HCT116 (cell line): ENCODE data around the gene PPP2R5D. TPM values are rescaled to one million over a fixed set of nuclear protein-coding genes. Genes with fewer than 3 reads are reported as not detected.

Source experiments
- ATAC-seq: fragments of 200-7000 bp; cut with Tn5 transposase; 2 replicates; pipeline ENCODE4 v1.9.1; 2020; ENCODE audit warnings: mild to moderate bottlenecking, moderate library complexity
- BruUV-seq: library from RNA; stranded (reverse); fragments of 400-500 nt; replicated peaks from 2 replicates; lab custom pipeline; 2021; lab: Mats Ljungman, UMichigan
- CTCF ChIA-PET: fragments of 300-600 bp; sonication (Branson Sonifier 250); formaldehyde crosslinking; loops from one replicate; lab custom pipeline; 2021; ENCODE audit warnings: antibody characterized with exemption; lab: Charles Lee
- POLR2A ChIA-PET: fragments of 300-600, 350-600 bp; sonication (Branson Sonifier 250); formaldehyde crosslinking; loops from one replicate; lab custom pipeline; 2021; ENCODE audit warnings: antibody characterized with exemption; lab: Charles Lee
- RAD21 ChIA-PET, 2 experiments: fragments of 300-600 bp; sonication (Branson Sonifier 250); formaldehyde crosslinking; loops; one replicate each; lab custom pipeline; 2023; ENCODE audit warnings: low total read pairs in 2 of 2; ENCODE audit not compliant: uncharacterized antibody in 2 of 2, unreplicated experiment in 2 of 2, low non-redundant PET in 1 of 2; lab: Charles Lee
- DNase-seq: peaks from one replicate; pipeline ENCODE4 v3.0.0-alpha.2; 2010; ENCODE audit warnings: low read depth, low spot score
- H2AFZ ChIP-seq: fragments of 200-600 bp; shearing (Covaris generic), sonication (generic); 2 replicates; pipeline ENCODE4 v1.6.1; 2017; ENCODE audit warnings: low read depth, mixed run types, mixed read lengths, antibody characterized with exemption, low read length; ENCODE audit not compliant: poor library complexity, severe bottlenecking
- H3K27ac ChIP-seq: 2 replicates; pipeline ENCODE4 v1.5.1; 2012; ENCODE audit warnings: low read depth, low read length
- H3K27me3 ChIP-seq: fragments of 200-600 bp; sonication (generic); 2 replicates; pipeline ENCODE4 v1.6.1; 2016; ENCODE audit warnings: mixed run types, low read length, mixed read lengths; ENCODE audit not compliant: insufficient read depth
- H3K36me3 ChIP-seq, 2 experiments: fragments of 200-500 bp in 1 of 2; fragments of 200-600 bp in 1 of 2; sonication (Bioruptor generic) in 1 of 2; sonication (generic) in 1 of 2; 2 replicates each; pipeline versions ENCODE4 v1.5.1 to v1.6.1; 2014 to 2016; ENCODE audit warnings: low read length in 2 of 2, inconsistent platforms in 1 of 2, mixed read lengths in 1 of 2, mixed run types in 1 of 2; ENCODE audit not compliant: insufficient read depth in 2 of 2, control insufficient read depth in 1 of 2
- H3K4me1 ChIP-seq, 2 experiments: fragments of 200-600 bp in 1 of 2; sonication (generic) in 1 of 2; 2 replicates each; pipeline versions ENCODE4 v1.5.1 to v1.6.1; 2012 to 2017; ENCODE audit warnings: low read length in 2 of 2, inconsistent platforms in 1 of 2, mild to moderate bottlenecking in 1 of 2, mixed read lengths in 1 of 2, mixed run types in 1 of 2, moderate library complexity in 1 of 2; ENCODE audit not compliant: insufficient read depth in 2 of 2, control insufficient read depth in 1 of 2
- H3K4me2 ChIP-seq: fragments of 200-600 bp; sonication (generic); 2 replicates; pipeline ENCODE4 v1.6.1; 2017; ENCODE audit warnings: mixed run types, low read length, mixed read lengths
- H3K4me3 ChIP-seq, 2 experiments: fragments of 200-600 bp in 1 of 2; sonication (generic) in 1 of 2; replicated peaks in 1 of 2; 2 replicates each; pipeline ENCODE4 v1.5.1; 2011 to 2016; ENCODE audit warnings: low read length in 2 of 2, control low read depth in 1 of 2, low read depth in 1 of 2, mild to moderate bottlenecking in 1 of 2, mixed read lengths in 1 of 2, mixed run types in 1 of 2
- H3K79me2 ChIP-seq: fragments of 200-600 bp; sonication (generic); 2 replicates; pipeline ENCODE4 v1.6.1; 2017; ENCODE audit warnings: mild to moderate bottlenecking, mixed run types, low read length, moderate library complexity, mixed read lengths; ENCODE audit not compliant: insufficient read depth
- H3K9ac ChIP-seq: fragments of 200-600 bp; sonication (generic); 2 replicates; pipeline ENCODE4 v1.6.1; 2016; ENCODE audit warnings: low read length, mixed read lengths
- H3K9me2 ChIP-seq: fragments of 200-600 bp; sonication (generic), shearing (Covaris generic); 2 replicates; pipeline ENCODE4 v1.6.1; 2017; ENCODE audit warnings: mixed run types, mild to moderate bottlenecking, moderate library complexity; ENCODE audit not compliant: insufficient read depth
- H3K9me3 ChIP-seq, 2 experiments: fragments of 200-500 bp in 1 of 2; fragments of 200-600 bp in 1 of 2; sonication (Bioruptor generic) in 1 of 2; sonication (generic) in 1 of 2; 2 replicates each; pipeline ENCODE4 v1.6.1; 2014 to 2017; ENCODE audit warnings: low read length in 2 of 2, mixed read lengths in 2 of 2, inconsistent platforms in 1 of 2, low read depth in 1 of 2, mild to moderate bottlenecking in 1 of 2, mixed run types in 1 of 2, moderate library complexity in 1 of 2; ENCODE audit not compliant: control insufficient read depth in 1 of 2, insufficient read depth in 1 of 2
- H4K20me1 ChIP-seq: fragments of 200-600 bp; sonication (generic), shearing (Covaris generic); 2 replicates; pipeline ENCODE4 v1.6.1; 2017; ENCODE audit warnings: mixed run types, mild to moderate bottlenecking, moderate library complexity; ENCODE audit not compliant: insufficient read depth
- CBX3 ChIP-seq: IDR thresholded peaks from 2 replicates; pipeline ENCODE4 v1.6.1; 2012; ENCODE audit warnings: low read depth
- ELF1 ChIP-seq: IDR thresholded peaks from 2 replicates; pipeline ENCODE4 v1.6.1; 2012; ENCODE audit warnings: low read depth, borderline replicate concordance
- EZH2phosphoT487 ChIP-seq: fragments of 200-600 bp; IDR thresholded peaks from 2 replicates; pipeline ENCODE4 v1.6.1; 2018; ENCODE audit warnings: antibody characterized with exemption, borderline replicate concordance
- FOSL1 ChIP-seq: IDR thresholded peaks from 2 replicates; pipeline ENCODE4 v1.6.1; 2012; ENCODE audit warnings: low read depth
- MAX ChIP-seq: IDR thresholded peaks from 2 replicates; pipeline ENCODE4 v1.6.1; 2012
- POLR2A ChIP-seq: IDR thresholded peaks from 2 replicates; pipeline ENCODE4 v1.7.0; 2011; ENCODE audit warnings: borderline replicate concordance; ENCODE audit not compliant: insufficient read depth, insufficient read length; ENCODE audit errors: extremely low read depth
- POLR2AphosphoS5 ChIP-seq: IDR thresholded peaks from 2 replicates; pipeline ENCODE4 v1.6.1; 2011; ENCODE audit warnings: mild to moderate bottlenecking, low read depth, low read length, moderate library complexity
- YY1 ChIP-seq: IDR thresholded peaks from 2 replicates; pipeline ENCODE4 v1.6.1; 2011; ENCODE audit warnings: low read length, low read depth, moderate library complexity, mild to moderate bottlenecking; ENCODE audit not compliant: insufficient replicate concordance; ENCODE audit errors: extremely low read depth
- ZBTB33 ChIP-seq: IDR thresholded peaks from 2 replicates; pipeline ENCODE4 v1.6.1; 2011; ENCODE audit warnings: mild to moderate bottlenecking, low read length, moderate library complexity; ENCODE audit not compliant: insufficient replicate concordance; ENCODE audit errors: extremely low read depth
- ZNF274 ChIP-seq: fragments of 200-500 bp; sonication (Bioruptor generic); IDR thresholded peaks from 2 replicates; pipeline ENCODE4 v1.6.1; 2014; ENCODE audit warnings: mild to moderate bottlenecking, low read depth, low read length, inconsistent platforms
- intact Hi-C: fragments of 100-400 bp; cut with micrococcal nuclease; formaldehyde crosslinking; loops from 2 replicates; pipeline ENCODE4 v1.10.0; 2022
- total RNA-seq: library from RNA; stranded (reverse); gene quantifications from one replicate; pipeline ENCODE4 v1.2.1, GENCODE V29; 2021; ENCODE audit not compliant: unreplicated experiment
- TF ChIP-seq, protein P1 (sequence below): IDR thresholded peaks from 2 replicates; pipeline ENCODE4 v1.6.1; 2012
- TF ChIP-seq, protein P2 (sequence below), 3 experiments: fragments of 200-600 bp in 1 of 3; sonication (generic) in 1 of 3; IDR thresholded peaks in 2 of 3; conservative IDR thresholded peaks in 1 of 3; 2 replicates each; pipeline ENCODE4 v1.5.1; 2012 to 2017; ENCODE audit warnings: low read depth in 2 of 3, low read length in 2 of 3, antibody characterized with exemption in 1 of 3, borderline replicate concordance in 1 of 3, control low read depth in 1 of 3, mild to moderate bottlenecking in 1 of 3, mixed read lengths in 1 of 3, mixed run types in 1 of 3, moderate library complexity in 1 of 3; ENCODE audit not compliant: insufficient read depth in 1 of 3

The PPP2R5D gene
- total RNA-seq, 1 experiment from 2014 or later = 49.6 TPM

- no peak for TF ChIP-seq ZBTB33
- no peak for TF ChIP-seq POLR2AphosphoS5
- no peak for TF ChIP-seq ELF1
These were observed 48.0 kb downstream of the PPP2R5D start (continued) for GRCh38 chr6:43032326-43032725.

- ChIA-PET RAD21 (no interaction called here), CTCF (interaction anchor here (1.7 kb wide), 1 partner anchor 110 kb away, joined by 7 read pairs; no protein-coding TSS in a partner anchor), POLR2A (interaction anchor here (1.0 to 1.6 kb wide), 2 partner anchors 9 to 13 kb away, joined by 3 to 5 read pairs; no protein-coding TSS in a partner anchor)
- Histone ChIP-seq H3K9ac (no peak overlapping the region), H4K20me1 (no peaks in the 10 kb centered on the region), H3K4me2 (no peak overlapping the region), H3K9me3 (no peaks in the 10 kb centered on the region), H3K27me3 (no peaks in the 10 kb centered on the region), H3K27ac (no peak overlapping the region), H3K9me2 (no peaks in the 10 kb centered on the region), H3K4me1 (no peaks in the 10 kb centered on the region), H3K4me3 (no peak overlapping the region), H2AFZ (no peak overlapping the region), H3K36me3 (peaks cover 21 to 29% of the 10 kb centered on the region in 2 experiments), H3K79me2 (no peaks in the 10 kb centered on the region)
- ATAC-seq (no peak), DNase-seq (no peak)
- no TSS peak for BruUV-seq
- no peak for TF ChIP-seq FOSL1
- no peak for TF ChIP-seq EZH2phosphoT487
- no peak for TF ChIP-seq POLR2A
- no peak for TF ChIP-seq MAX
- TF ChIP-seq CBX3 = no peak
- TF ChIP-seq, protein P1, sequence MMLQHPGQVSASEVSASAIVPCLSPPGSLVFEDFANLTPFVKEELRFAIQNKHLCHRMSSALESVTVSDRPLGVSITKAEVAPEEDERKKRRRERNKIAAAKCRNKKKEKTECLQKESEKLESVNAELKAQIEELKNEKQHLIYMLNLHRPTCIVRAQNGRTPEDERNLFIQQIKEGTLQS = no peak
- TF ChIP-seq YY1 = no peak
- no peak for TF ChIP-seq ZNF274
- TF ChIP-seq, protein P2, sequence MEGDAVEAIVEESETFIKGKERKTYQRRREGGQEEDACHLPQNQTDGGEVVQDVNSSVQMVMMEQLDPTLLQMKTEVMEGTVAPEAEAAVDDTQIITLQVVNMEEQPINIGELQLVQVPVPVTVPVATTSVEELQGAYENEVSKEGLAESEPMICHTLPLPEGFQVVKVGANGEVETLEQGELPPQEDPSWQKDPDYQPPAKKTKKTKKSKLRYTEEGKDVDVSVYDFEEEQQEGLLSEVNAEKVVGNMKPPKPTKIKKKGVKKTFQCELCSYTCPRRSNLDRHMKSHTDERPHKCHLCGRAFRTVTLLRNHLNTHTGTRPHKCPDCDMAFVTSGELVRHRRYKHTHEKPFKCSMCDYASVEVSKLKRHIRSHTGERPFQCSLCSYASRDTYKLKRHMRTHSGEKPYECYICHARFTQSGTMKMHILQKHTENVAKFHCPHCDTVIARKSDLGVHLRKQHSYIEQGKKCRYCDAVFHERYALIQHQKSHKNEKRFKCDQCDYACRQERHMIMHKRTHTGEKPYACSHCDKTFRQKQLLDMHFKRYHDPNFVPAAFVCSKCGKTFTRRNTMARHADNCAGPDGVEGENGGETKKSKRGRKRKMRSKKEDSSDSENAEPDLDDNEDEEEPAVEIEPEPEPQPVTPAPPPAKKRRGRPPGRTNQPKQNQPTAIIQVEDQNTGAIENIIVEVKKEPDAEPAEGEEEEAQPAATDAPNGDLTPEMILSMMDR (IDR thresholded peaks at IDR 0.05 in 2 of 3, conservative IDR thresholded peaks at IDR 0.05 in 1 of 3; ENCODE audit: borderline replicate concordance in 1 of 3, insufficient read depth in 1 of 3, low read depth in 2 of 3, low read length in 2 of 3) = no peak
- intact Hi-C loops = no loop called here
These were observed 49.3 kb downstream of the PPP2R5D start for GRCh38 chr6:43033496-43034189.
